HepG2 (cell line): ENCODE data around the gene GRB2.

Experiments
- CTCF ChIP-seq: sonication (generic); formaldehyde crosslinking; IDR thresholded peaks from 2 replicates; pipeline ENCODE4 v1.5.0; 2020; ENCODE audit warnings: mild to moderate bottlenecking, missing genetic modification reagents, moderate library complexity
- ELF1 ChIP-seq: sonication (generic); formaldehyde crosslinking; IDR thresholded peaks from 2 replicates; pipeline ENCODE4 v1.4.0; 2020; ENCODE audit warnings: missing genetic modification reagents
- EZH2 ChIP-seq: conservative IDR thresholded peaks from 2 replicates; pipeline ENCODE4 v1.6.1; 2012; ENCODE audit warnings: mild to moderate bottlenecking, low read depth, low read length, moderate library complexity
- GTF2F1 ChIP-seq: fragments of 150-350 bp; IDR thresholded peaks from 2 replicates; pipeline ENCODE4 v1.6.1; 2014; ENCODE audit warnings: low read length
- HDAC6 ChIP-seq: fragments of 200-600 bp; sonication (generic); IDR thresholded peaks from 2 replicates; pipeline ENCODE4 v1.7.0; 2017; ENCODE audit warnings: mild to moderate bottlenecking, antibody characterized with exemption, low read length, low read depth
- NKX3-1 ChIP-seq: sonication (generic); formaldehyde crosslinking; IDR thresholded peaks from 2 replicates; pipeline ENCODE4 v1.5.0; 2020; ENCODE audit warnings: missing genetic modification reagents
- POLR2AphosphoS2 ChIP-seq: IDR thresholded peaks from 2 replicates; pipeline ENCODE4 v1.6.1; 2011; ENCODE audit warnings: low read depth, low read length, improper control_type of control experiment
- RAD21 ChIP-seq: fragments of 450-650 bp; formaldehyde crosslinking; IDR thresholded peaks from 2 replicates; pipeline ENCODE4 v1.5.0; 2020; ENCODE audit warnings: mild to moderate bottlenecking
- ZNF205 ChIP-seq: IDR thresholded peaks from 2 replicates; pipeline ENCODE4 v1.6.1; 2018; ENCODE audit warnings: missing biosample characterization, missing genetic modification reagents
- ZNF468 ChIP-seq: sonication (generic); formaldehyde crosslinking; IDR thresholded peaks from 2 replicates; pipeline ENCODE4 v1.8.0; 2022; ENCODE audit warnings: mild to moderate bottlenecking, moderate library complexity, missing genetic modification reagents
- ZSCAN5A ChIP-seq: sonication (generic); formaldehyde crosslinking; IDR thresholded peaks from 2 replicates; pipeline ENCODE4 v1.8.0; 2022; ENCODE audit warnings: mild to moderate bottlenecking, missing genetic modification reagents, borderline replicate concordance

GRCh38 chr17:75384751-75385150 lies 20.7 kb downstream of the GRB2 start:
- TF ChIP-seq EZH2 (no peak), ZSCAN5A (CRISPR knock-in tag) (no peak), HDAC6 (no peak), CTCF (CRISPR knock-in tag) (no peak), NKX3-1 (CRISPR knock-in tag) (no peak), ZNF468 (no peak), GTF2F1 (no peak), ZNF205 (CRISPR knock-in tag) (no peak), RAD21 (no peak), POLR2AphosphoS2 (no peak), ELF1 (CRISPR knock-in tag) (no peak)
